Upper lobe of left lung (tissue), 4 donors: ENCODE measurements around the gene HTR3D.

Experiments
- CTCF ChIP-seq, 6 experiments: fragments of 450-650 bp in 4 of 6; fragments of 200-600 bp in 2 of 6; sonication (generic) in 2 of 6; IDR thresholded peaks; one replicate each; pipeline ENCODE4 v1.5.1; 2016 to 2019; ENCODE audit warnings: antibody characterized with exemption in 6 of 6
- EP300 ChIP-seq, 4 donors: sonication (generic); formaldehyde crosslinking; IDR thresholded peaks; one replicate each; pipeline ENCODE4 v1.5.1; 2017; ENCODE audit warnings: antibody characterized with exemption in 4 of 4, control low read depth in 2 of 4
- POLR2A ChIP-seq, 4 donors: fragments of 450-650 bp; IDR thresholded peaks; one replicate each; pipeline ENCODE4 v1.5.1; 2016 to 2017; ENCODE audit warnings: antibody characterized with exemption in 4 of 4, mild to moderate bottlenecking in 2 of 4
- POLR2AphosphoS5 ChIP-seq, 2 donors: sonication (generic); formaldehyde crosslinking; IDR thresholded peaks; one replicate each; pipeline ENCODE4 v1.5.1; 2017; ENCODE audit warnings: antibody characterized with exemption in 2 of 2

- TF ChIP-seq CTCF (IDR thresholded peaks at IDR 0.05) (no peak), POLR2AphosphoS5 (IDR thresholded peaks at IDR 0.05) (no peak), EP300 (IDR thresholded peaks at IDR 0.05) (no peak), POLR2A (IDR thresholded peaks at IDR 0.05) (no peak)
These were observed 16.0 kb upstream of the HTR3D start for GRCh38 chr3:184015381-184016019.
